Activated CD4-positive, alpha-beta T cell treated with anti-CD3 and anti-CD28 coated beads, Interleukin-2, amount 50 U/mL, for 24 hours (primary cell): Measurements from ENCODE around the gene RPP25.

ENCODE experiments used
- DNase-seq, 2 donors: peaks; one replicate each; pipeline ENCODE4 v3.0.0-alpha.2; 2020; ENCODE audit warnings: low read depth in 1 of 2, low spot score in 1 of 2

Gene RPP25

GRCh38 chr15:74956648-74957475, at the start of gene RPP25:
Gene RPP25 (minus strand): TSS chr15:74956772. CDS start chr15:74956583, 189 bp downstream.
- DNase-seq, result peak; percentile 50 to 55

- DNase-seq, result no peak
Observed at GRCh38 chr15:75002398-75002797, 45.8 kb upstream of the RPP25 start.

GRCh38 chr15:75001310-75001709, 44.7 kb upstream of the RPP25 start:
- DNase-seq, result no peak

- DNase-seq, result no peak
Observed at GRCh38 chr15:74997543-74997942, 41.0 kb upstream of the RPP25 start.

GRCh38 chr15:74997141-74997540, 40.6 kb upstream of the RPP25 start:
- no peak for DNase-seq

GRCh38 chr15:74995779-74996765, 39.5 kb upstream of the RPP25 start:
- no peak for DNase-seq

- peak; percentile 81 to 89 for DNase-seq
Observed at GRCh38 chr15:74995182-74995778, 38.7 kb upstream of the RPP25 start, which contains the start of gene SCAMP5. Gene SCAMP5 (plus strand): TSS chr15:74995563. CDS start chr15:75011840, 16,277 bp downstream.

- no peak for DNase-seq
Observed at GRCh38 chr15:74994685-74995084, 38.1 kb upstream of the RPP25 start.

GRCh38 chr15:74994236-74994635, 37.7 kb upstream of the RPP25 start:
- DNase-seq, result no peak

- DNase-seq, result no peak
Observed at GRCh38 chr15:74992619-74993018, 36.0 kb upstream of the RPP25 start.

GRCh38 chr15:74989527-74989926, 33.0 kb upstream of the RPP25 start:
- no peak for DNase-seq

GRCh38 chr15:74988007-74988800, 31.6 kb upstream of the RPP25 start:
- no peak for DNase-seq

- DNase-seq, result peak in 1 of 2 donors; percentile 59
Observed at GRCh38 chr15:74983725-74984231, 27.2 kb upstream of the RPP25 start.

GRCh38 chr15:74982183-74982582, 25.6 kb upstream of the RPP25 start:
- DNase-seq, result no peak

GRCh38 chr15:74978503-74978902, 21.9 kb upstream of the RPP25 start:
- no peak for DNase-seq

GRCh38 chr15:74978077-74978476, 21.5 kb upstream of the RPP25 start:
- no peak for DNase-seq

- DNase-seq, result no peak
Observed at GRCh38 chr15:74977599-74977998, 21.0 kb upstream of the RPP25 start.

GRCh38 chr15:74976159-74976558, 19.6 kb upstream of the RPP25 start:
- no peak for DNase-seq

- DNase-seq, result no peak
Observed at GRCh38 chr15:74967670-74968069, 11.1 kb upstream of the RPP25 start.

- DNase-seq, result no peak
Observed at GRCh38 chr15:74964794-74965193, 8.2 kb upstream of the RPP25 start.
